HEK293 (cell line): ENCODE results near the gene ZSCAN25.

Experiments
- CTCF ChIA-PET: fragments of 350-600 bp; formaldehyde crosslinking; extraction: SDS; loops from one replicate; lab custom pipeline; 2021; ENCODE audit warnings: antibody characterized with exemption; lab: Yijun Ruan, JAX
- POLR2A ChIA-PET: fragments of 300-600 bp; formaldehyde crosslinking; extraction: SDS; loops from one replicate; lab custom pipeline; 2020; ENCODE audit warnings: antibody characterized with exemption, inconsistent platforms; lab: Yijun Ruan, JAX
- H3K27ac ChIP-seq: fragments of 200-500 bp; sonication (Bioruptor generic); 2 replicates; pipeline ENCODE4 v1.5.1; 2014; ENCODE audit warnings: low read depth, low read length, control low read depth, inconsistent platforms; ENCODE audit errors: extremely low read depth
- H3K36me3 ChIP-seq, 2 experiments: fragments of 200-500 bp in 1 of 2; sonication (Bioruptor generic) in 1 of 2; 1 replicate in 1 of 2; 2 replicates in 1 of 2; pipeline ENCODE4 v1.5.1; 2014 to 2017; ENCODE audit warnings: inconsistent platforms in 2 of 2, low read length in 2 of 2; ENCODE audit not compliant: control insufficient read depth in 2 of 2, insufficient read depth in 1 of 2
- H3K4me1 ChIP-seq: fragments of 200-500 bp; sonication (Bioruptor generic); 2 replicates; pipeline ENCODE4 v1.5.1; 2014; ENCODE audit warnings: mild to moderate bottlenecking, low read length, inconsistent platforms; ENCODE audit not compliant: control insufficient read depth, insufficient read depth
- H3K4me3 ChIP-seq: 2 replicates; pipeline ENCODE4 v1.5.1; 2011; ENCODE audit warnings: low read depth, mild to moderate bottlenecking, control low read depth, low read length, moderate library complexity
- H3K9me3 ChIP-seq: fragments of 200-500 bp; sonication (Bioruptor generic); 2 replicates; pipeline ENCODE4 v1.5.1; 2014; ENCODE audit warnings: low read depth, low read length, inconsistent platforms; ENCODE audit not compliant: control insufficient read depth, insufficient read depth
- GLIS1 ChIP-seq: fragments of 450-650 bp; formaldehyde crosslinking; IDR thresholded peaks from 2 replicates; pipeline ENCODE4 v1.5.1; 2016; ENCODE audit warnings: missing biosample characterization, missing genetic modification characterization
- GLIS2 ChIP-seq: fragments of 450-650 bp; formaldehyde crosslinking; IDR thresholded peaks from 2 replicates; pipeline ENCODE4 v1.5.1; 2016; ENCODE audit warnings: missing biosample characterization, missing genetic modification characterization
- IKZF3 ChIP-seq: fragments of 450-650 bp; IDR thresholded peaks from 2 replicates; pipeline ENCODE4 v1.5.0; 2018; ENCODE audit warnings: missing biosample characterization, mild to moderate bottlenecking, missing genetic modification characterization, moderate library complexity
- KLF8 ChIP-seq: fragments of 450-650 bp; formaldehyde crosslinking; IDR thresholded peaks from 2 replicates; pipeline ENCODE4 v1.5.1; 2016; ENCODE audit warnings: missing biosample characterization, missing genetic modification characterization
- MZF1 ChIP-seq: fragments of 450-650 bp; formaldehyde crosslinking; IDR thresholded peaks from 2 replicates; pipeline ENCODE4 v1.5.1; 2017; ENCODE audit warnings: missing biosample characterization, missing genetic modification characterization, borderline replicate concordance
- ZBTB17 ChIP-seq: fragments of 450-650 bp; formaldehyde crosslinking; IDR thresholded peaks from 2 replicates; pipeline ENCODE4 v1.5.1; 2016; ENCODE audit warnings: missing biosample characterization, missing genetic modification characterization
- ZIC2 ChIP-seq: fragments of 450-650 bp; formaldehyde crosslinking; IDR thresholded peaks from 2 replicates; pipeline ENCODE4 v1.5.1; 2016; ENCODE audit warnings: missing biosample characterization, missing genetic modification characterization
- ZNF157 ChIP-seq: fragments of 450-650 bp; formaldehyde crosslinking; IDR thresholded peaks from 2 replicates; pipeline ENCODE4 v1.5.1; 2016; ENCODE audit warnings: missing biosample characterization, missing genetic modification characterization
- ZNF239 ChIP-seq: fragments of 450-650 bp; formaldehyde crosslinking; IDR thresholded peaks from 2 replicates; pipeline ENCODE4 v1.5.1; 2016; ENCODE audit warnings: missing biosample characterization, missing genetic modification characterization
- ZNF433 ChIP-seq: fragments of 450-650 bp; formaldehyde crosslinking; IDR thresholded peaks from 2 replicates; pipeline ENCODE4 v1.5.1; 2016; ENCODE audit warnings: missing biosample characterization, missing genetic modification characterization, low read depth
- ZNF48 ChIP-seq: fragments of 450-650 bp; formaldehyde crosslinking; IDR thresholded peaks from 2 replicates; pipeline ENCODE4 v1.5.1; 2016; ENCODE audit warnings: missing biosample characterization, missing genetic modification characterization
- ZNF510 ChIP-seq: fragments of 450-650 bp; formaldehyde crosslinking; IDR thresholded peaks from 2 replicates; pipeline ENCODE4 v1.5.1; 2018; ENCODE audit warnings: mild to moderate bottlenecking, missing genetic modification characterization, missing biosample characterization; ENCODE audit not compliant: insufficient replicate concordance
- ZNF610 ChIP-seq: fragments of 450-650 bp; formaldehyde crosslinking; IDR thresholded peaks from 2 replicates; pipeline ENCODE4 v1.5.1; 2016; ENCODE audit warnings: missing biosample characterization, missing genetic modification characterization, borderline replicate concordance
- ZNF626 ChIP-seq: fragments of 450-650 bp; sonication (Bioruptor Pico); formaldehyde crosslinking; IDR thresholded peaks from 2 replicates; pipeline ENCODE4 v1.5.1; 2018; ENCODE audit warnings: missing biosample characterization, missing genetic modification characterization, inconsistent platforms
- ZNF664 ChIP-seq: fragments of 450-650 bp; formaldehyde crosslinking; IDR thresholded peaks from 2 replicates; pipeline ENCODE4 v1.5.1; 2016; ENCODE audit warnings: missing biosample characterization, missing genetic modification characterization
- TF ChIP-seq, protein P1 (sequence below): fragments of 450-650 bp; IDR thresholded peaks from 2 replicates; pipeline ENCODE4 v1.5.1; 2018; ENCODE audit warnings: missing biosample characterization, missing genetic modification characterization
- TF ChIP-seq, protein P2 (sequence below): fragments of 450-650 bp; formaldehyde crosslinking; IDR thresholded peaks from 2 replicates; pipeline ENCODE4 v1.5.1; 2016; ENCODE audit warnings: missing biosample characterization, missing genetic modification characterization
- TF ChIP-seq, protein P3 (sequence below): fragments of 450-650 bp; formaldehyde crosslinking; IDR thresholded peaks from 2 replicates; pipeline ENCODE4 v1.5.1; 2016; ENCODE audit warnings: missing biosample characterization, missing genetic modification characterization
- TF ChIP-seq, protein P4 (sequence below): fragments of 450-650 bp; formaldehyde crosslinking; IDR thresholded peaks from 2 replicates; pipeline ENCODE4 v1.5.1; 2017; ENCODE audit warnings: missing biosample characterization, missing genetic modification characterization

The ZSCAN25 gene

DNA sequence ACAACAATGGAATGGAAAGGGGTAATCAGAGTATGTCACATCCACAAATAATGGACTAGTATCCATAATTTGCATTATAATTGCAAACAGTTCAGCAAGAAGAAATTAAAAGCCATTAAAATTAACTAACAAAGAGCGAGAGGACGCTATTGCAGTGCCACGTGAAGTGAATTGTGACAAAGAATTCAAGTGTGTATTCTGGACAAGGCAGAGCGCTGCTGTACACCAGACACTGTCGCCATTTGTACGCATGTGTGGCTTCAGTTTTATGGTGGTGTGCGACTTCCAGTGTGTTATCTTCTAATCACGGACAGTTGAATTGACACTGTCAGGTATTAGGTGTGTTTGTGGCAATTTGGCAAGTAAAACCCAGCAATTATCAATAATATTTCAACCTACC is 51.8 kb downstream of the ZSCAN25 start:
- H3K9me3 ChIP-seq, result no peaks in the 10 kb centered on the region
- no peak for TF ChIP-seq IKZF3 (tag by site-specific recombination)
- TF ChIP-seq, protein P1, sequence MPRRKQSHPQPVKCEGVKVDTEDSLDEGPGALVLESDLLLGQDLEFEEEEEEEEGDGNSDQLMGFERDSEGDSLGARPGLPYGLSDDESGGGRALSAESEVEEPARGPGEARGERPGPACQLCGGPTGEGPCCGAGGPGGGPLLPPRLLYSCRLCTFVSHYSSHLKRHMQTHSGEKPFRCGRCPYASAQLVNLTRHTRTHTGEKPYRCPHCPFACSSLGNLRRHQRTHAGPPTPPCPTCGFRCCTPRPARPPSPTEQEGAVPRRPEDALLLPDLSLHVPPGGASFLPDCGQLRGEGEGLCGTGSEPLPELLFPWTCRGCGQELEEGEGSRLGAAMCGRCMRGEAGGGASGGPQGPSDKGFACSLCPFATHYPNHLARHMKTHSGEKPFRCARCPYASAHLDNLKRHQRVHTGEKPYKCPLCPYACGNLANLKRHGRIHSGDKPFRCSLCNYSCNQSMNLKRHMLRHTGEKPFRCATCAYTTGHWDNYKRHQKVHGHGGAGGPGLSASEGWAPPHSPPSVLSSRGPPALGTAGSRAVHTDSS (tag by site-specific recombination), result no peak
- TF ChIP-seq, protein P2, sequence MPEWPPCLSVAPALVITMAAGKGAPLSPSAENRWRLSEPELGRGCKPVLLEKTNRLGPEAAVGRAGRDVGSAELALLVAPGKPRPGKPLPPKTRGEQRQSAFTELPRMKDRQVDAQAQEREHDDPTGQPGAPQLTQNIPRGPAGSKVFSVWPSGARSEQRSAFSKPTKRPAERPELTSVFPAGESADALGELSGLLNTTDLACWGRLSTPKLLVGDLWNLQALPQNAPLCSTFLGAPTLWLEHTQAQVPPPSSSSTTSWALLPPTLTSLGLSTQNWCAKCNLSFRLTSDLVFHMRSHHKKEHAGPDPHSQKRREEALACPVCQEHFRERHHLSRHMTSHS (tag by site-specific recombination), result no peak
- no peak for TF ChIP-seq GLIS1 (tag by site-specific recombination)
- no peak for TF ChIP-seq ZNF157
- no peak for TF ChIP-seq ZNF626 (tag by site-specific recombination)
- TF ChIP-seq ZIC2 (tag by site-specific recombination), result no peak
- TF ChIP-seq ZNF239, result no peak
- TF ChIP-seq KLF8 (tag by site-specific recombination), result no peak
- TF ChIP-seq, protein P3, sequence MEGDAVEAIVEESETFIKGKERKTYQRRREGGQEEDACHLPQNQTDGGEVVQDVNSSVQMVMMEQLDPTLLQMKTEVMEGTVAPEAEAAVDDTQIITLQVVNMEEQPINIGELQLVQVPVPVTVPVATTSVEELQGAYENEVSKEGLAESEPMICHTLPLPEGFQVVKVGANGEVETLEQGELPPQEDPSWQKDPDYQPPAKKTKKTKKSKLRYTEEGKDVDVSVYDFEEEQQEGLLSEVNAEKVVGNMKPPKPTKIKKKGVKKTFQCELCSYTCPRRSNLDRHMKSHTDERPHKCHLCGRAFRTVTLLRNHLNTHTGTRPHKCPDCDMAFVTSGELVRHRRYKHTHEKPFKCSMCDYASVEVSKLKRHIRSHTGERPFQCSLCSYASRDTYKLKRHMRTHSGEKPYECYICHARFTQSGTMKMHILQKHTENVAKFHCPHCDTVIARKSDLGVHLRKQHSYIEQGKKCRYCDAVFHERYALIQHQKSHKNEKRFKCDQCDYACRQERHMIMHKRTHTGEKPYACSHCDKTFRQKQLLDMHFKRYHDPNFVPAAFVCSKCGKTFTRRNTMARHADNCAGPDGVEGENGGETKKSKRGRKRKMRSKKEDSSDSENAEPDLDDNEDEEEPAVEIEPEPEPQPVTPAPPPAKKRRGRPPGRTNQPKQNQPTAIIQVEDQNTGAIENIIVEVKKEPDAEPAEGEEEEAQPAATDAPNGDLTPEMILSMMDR (tag by site-specific recombination), result no peak
- TF ChIP-seq ZNF610 (tag by site-specific recombination), result no peak
- TF ChIP-seq GLIS2 (tag by site-specific recombination), result no peak
- TF ChIP-seq ZBTB17 (tag by site-specific recombination), result no peak
- TF ChIP-seq ZNF433 (tag by site-specific recombination), result no peak
- no peak for TF ChIP-seq MZF1
- TF ChIP-seq ZNF48 (tag by site-specific recombination), result no peak
- TF ChIP-seq, all 188 proteins: peak for 0
- Histone ChIP-seq H3K4me3 (no peak overlapping the region), H3K36me3 (peaks cover 0 to 33% of the 10 kb centered on the region in 2 experiments; a peak in 1 of 3 replicates), H3K27ac (no peak overlapping the region), H3K4me1 (no peaks in the 10 kb centered on the region)
- ChIA-PET POLR2A (no interaction called here), CTCF (no interaction called here)

DNA sequence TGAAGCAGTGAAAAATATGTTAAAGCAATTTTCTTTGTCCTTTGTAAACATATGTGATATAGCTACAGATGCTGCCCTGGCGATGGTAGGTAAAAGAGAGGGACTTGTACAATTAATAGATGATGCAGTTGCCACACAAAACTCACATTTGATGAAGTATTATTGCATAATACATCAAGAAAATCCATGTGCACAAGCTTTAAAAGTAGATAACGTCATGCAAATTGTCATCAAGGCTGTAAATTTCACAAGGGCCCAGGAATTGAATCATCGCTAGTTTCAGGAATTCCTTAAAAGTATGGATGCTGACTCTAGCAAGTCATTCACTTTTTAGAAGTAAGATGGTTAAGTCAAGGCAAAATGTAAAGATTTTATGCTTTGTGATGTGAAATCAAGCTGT is 53.0 kb downstream of the ZSCAN25 start:
- peak; percentile 64; the same call in 1 of the 2 replicates for TF ChIP-seq ZNF664
- TF ChIP-seq ZNF510 (tag by site-specific recombination), result no peak
- TF ChIP-seq, protein P4, sequence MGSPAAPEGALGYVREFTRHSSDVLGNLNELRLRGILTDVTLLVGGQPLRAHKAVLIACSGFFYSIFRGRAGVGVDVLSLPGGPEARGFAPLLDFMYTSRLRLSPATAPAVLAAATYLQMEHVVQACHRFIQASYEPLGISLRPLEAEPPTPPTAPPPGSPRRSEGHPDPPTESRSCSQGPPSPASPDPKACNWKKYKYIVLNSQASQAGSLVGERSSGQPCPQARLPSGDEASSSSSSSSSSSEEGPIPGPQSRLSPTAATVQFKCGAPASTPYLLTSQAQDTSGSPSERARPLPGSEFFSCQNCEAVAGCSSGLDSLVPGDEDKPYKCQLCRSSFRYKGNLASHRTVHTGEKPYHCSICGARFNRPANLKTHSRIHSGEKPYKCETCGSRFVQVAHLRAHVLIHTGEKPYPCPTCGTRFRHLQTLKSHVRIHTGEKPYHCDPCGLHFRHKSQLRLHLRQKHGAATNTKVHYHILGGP (tag by site-specific recombination), result peak; percentile 85
- no peak overlapping the region for H3K27ac ChIP-seq
- H3K9me3 ChIP-seq, result no peaks in the 10 kb centered on the region
- ChIA-PET CTCF (no interaction called here), POLR2A (no interaction called here)
- H3K4me1 ChIP-seq, result no peaks in the 10 kb centered on the region
- H3K4me3 ChIP-seq, result no peak overlapping the region
- H3K36me3 ChIP-seq, result peaks cover 0 to 36% of the 10 kb centered on the region in 2 experiments; a peak in 1 of 3 replicates
